Panc1 (cell line): ENCODE data around the gene SLC18B1.

Source experiments
- CTCF ChIP-seq: fragments of 450-650 bp; IDR thresholded peaks from 2 replicates; pipeline ENCODE4 v1.5.1; 2017; ENCODE audit warnings: mild to moderate bottlenecking
- REST ChIP-seq, 2 experiments: IDR thresholded peaks; 2 replicates each; pipeline ENCODE4 v1.6.1; 2011 to 2012; ENCODE audit warnings: low read depth in 2 of 2, control low read depth in 1 of 2, low read length in 1 of 2, mild to moderate bottlenecking in 1 of 2, moderate library complexity in 1 of 2; ENCODE audit not compliant: insufficient read depth in 1 of 2

GRCh38 chr6:132785936-132786335 is 12.5 kb downstream of the SLC18B1 start:
- no peak for TF ChIP-seq CTCF
- no peak for TF ChIP-seq REST (IDR thresholded peaks at IDR 0.05; ENCODE audit: insufficient read depth in 1 of 2, low read depth in 2 of 2, low read length in 1 of 2)
